NCI-H1417 (cell line): ENCODE data around the gene MYL10.

Experiments used
- DNase-seq, 3 experiments: peaks; one replicate each; lab custom pipeline; 2025; lab: John Stamatoyannopoulos, UW

MYL10 gene

DNA sequence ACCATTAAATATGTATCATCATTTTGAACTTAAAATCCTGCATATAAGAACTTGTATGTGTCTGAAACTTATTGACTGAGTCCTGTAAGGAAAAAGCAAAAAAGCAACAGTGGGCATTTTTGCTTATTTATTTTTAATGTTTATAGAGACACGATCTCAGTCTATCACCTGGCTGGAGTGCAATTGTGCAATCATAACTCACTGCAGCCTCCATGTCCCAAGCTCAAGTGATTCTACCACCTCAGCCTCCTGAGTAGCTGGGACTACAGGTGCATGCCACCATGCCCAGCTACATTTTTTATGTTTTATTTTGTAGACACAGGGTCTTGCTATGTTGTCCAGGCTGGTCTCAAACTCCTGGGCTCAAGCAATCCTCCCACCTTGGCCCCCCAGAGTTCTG, 32.2 kb downstream of the MYL10 start:
- DNase-seq, result no peak

DNA sequence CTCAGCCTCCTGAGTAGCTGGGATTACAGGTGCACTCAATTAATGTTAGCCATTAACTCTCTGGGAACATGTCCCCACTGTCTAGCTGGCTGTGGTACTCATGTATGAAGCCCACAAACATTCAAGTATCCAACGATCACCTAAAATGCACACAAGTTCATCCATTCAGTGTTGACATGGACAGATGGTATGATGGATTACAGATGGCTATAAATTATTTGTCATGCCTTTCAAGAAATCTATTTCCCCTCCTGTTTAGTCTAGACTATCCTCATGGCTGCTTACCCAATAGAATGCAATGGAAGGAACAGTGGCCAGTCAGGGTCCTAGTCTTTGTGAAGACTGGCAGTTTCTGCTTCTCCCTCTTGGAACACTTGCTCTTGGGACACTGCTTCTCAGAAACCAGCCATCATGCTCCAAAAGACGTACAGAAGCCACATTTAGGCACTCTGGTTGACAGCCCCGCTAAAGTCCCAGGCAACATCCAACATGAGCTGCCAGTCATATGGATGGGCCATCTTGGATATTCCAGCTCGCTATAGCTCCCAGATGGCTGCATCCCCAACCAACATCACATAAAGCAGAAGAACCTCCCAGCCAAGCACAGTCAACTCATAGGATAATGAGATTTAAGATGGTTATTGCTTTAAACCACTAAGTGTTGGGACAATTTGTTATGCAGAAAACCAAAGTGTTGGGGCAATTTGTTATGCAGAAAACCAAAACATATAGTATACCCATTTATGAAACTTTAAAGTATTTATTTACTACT, 33.1 kb downstream of the MYL10 start:
- DNase-seq, result no peak

DNA sequence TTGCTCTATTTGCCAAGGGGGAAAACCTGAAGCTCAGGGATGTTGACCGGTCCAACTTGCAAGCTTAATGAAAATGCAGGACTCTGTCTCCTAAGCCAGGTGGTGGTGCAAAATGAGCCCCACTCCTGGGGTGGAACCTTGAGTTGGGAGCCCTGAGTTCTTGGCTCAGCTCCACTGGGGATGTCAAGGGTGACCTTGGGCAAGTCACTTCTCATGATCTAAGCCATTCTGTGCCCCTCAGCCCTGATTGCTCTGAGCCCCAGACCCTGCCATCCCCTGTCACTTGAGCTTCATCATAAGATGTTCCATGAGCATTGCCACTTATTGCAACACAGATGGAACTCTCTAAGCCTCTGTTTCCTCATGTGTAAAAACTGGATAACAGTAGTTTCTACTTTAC, 33.9 kb downstream of the MYL10 start:
- DNase-seq, result no peak

DNA sequence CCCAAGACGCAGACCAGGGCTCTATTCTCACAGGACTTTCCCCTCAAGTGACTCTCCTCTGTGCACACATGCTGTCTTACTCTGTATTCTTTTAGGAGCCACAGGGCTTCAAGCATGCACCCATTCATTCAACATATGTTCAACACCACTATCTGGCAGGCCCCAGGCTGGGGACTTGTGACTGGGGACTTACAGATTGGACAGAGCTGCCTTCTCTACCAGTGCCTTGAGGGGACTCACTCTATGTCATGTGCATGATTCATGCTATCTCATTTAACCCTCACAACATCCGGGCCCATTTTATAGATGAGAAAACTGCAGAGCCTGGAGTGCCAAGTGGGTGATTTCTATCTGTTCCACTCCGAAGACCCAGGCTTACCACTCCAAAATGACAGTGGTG, 34.3 kb downstream of the MYL10 start:
- no peak for DNase-seq

DNA sequence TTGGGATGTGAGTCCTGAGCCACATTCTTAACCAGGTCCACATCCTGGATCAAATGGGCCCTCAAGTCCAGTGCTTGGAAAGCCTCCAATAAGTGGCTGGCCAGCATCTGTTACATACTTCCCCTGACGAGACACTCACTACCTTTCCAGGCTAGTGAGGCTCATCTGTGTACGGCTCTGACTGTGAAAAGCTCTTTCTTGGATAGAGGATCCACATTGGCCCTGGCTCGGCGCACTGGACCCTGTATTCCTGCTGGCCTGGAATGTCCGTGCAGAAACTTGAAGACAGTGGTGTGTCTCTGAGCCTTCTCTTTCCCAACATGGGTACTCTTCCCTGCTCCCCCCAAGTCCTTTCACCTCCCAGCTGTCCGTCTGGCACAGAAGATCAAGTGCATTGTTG, 35.5 kb downstream of the MYL10 start:
- no peak for DNase-seq

DNA sequence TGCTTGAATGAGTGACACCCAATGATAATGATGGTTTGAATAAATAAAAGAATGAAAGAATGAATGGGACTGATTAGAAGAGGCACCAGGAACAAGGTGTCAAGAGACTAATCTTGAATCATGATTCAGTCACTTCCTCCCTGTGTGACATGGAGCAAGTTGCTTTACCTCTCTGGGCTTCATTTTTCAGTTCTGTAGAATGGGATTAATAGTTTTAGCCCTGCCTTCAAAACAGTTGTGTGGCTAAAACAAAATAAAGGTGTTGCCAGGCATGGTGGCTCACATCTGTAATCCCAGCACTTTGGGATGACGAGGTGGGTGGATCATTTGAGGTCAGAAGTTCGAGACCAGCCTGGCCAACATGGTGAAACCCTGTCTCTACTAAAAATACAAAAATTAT, 37.6 kb downstream of the MYL10 start:
- DNase-seq, result no peak

DNA sequence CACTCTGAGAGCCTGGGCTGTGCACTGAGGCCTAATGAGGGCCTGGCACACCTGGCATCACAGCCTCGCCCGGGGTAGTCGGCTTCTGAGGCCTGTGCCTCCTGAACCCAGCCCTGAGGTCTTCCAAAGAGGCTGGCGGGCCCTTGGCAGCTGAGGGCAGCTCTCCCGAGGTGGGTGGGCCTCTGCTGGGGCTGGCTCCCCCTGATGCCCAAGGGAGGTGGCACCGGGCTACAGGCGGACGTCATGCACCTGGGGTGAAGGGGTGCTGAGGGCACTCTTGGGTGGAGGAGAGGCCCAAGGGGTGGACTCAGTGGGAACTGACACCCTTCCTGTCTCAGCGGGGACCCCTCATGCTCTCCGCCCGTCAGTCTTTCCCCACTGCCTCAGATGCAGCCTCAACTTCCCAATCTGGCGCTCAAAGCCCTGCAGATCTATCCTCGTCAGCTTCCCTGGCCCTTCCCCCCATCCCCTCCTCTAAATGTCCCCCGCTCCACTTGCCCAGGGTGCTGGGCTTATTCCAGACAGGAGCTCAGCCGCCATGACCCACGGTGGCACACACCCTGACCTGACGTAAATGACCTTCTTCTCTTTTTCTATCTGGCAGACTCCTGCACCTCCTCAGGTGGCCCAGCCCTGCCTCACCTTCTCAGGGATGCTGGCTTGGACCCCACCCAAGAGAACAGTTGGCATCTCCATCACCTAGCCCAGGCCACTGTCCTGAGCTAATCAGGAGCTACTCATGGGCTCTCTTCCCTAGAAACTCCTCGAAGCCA, 38.2 kb downstream of the MYL10 start:
- DNase-seq, result no peak

DNA sequence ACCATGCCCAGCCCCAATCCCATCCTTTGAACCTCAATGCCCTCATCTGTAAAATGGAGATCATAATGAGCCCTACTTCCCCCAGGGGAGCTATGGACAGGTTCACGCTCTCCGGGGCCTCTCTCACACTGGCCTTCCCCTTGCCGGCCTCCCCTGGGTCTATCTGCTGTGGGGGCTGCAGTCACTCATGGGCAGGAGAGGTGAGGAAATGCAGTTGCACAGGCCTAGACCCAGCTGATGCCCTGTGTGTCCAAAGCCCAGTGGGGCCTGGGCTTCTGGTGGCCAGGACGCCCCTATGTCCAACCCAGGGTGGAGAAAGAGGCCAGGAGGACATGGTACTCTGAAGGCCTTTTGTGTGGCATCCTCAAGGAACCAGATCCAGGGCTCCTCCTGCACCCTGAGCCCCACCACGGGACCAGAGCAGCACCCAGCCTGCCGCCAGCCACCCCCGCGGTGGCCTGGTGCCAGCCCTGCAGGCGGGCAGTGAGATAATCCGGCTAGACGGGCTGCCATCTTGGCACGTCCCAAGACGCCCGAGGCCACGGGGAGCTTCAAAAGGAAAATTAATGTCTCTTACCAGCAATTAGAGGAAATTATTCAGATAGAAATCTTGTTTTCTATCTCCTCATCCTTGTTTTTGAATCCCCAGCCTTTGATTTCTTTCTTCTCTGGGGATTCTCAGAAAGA, 39.0 kb downstream of the MYL10 start:
- no peak for DNase-seq

DNA sequence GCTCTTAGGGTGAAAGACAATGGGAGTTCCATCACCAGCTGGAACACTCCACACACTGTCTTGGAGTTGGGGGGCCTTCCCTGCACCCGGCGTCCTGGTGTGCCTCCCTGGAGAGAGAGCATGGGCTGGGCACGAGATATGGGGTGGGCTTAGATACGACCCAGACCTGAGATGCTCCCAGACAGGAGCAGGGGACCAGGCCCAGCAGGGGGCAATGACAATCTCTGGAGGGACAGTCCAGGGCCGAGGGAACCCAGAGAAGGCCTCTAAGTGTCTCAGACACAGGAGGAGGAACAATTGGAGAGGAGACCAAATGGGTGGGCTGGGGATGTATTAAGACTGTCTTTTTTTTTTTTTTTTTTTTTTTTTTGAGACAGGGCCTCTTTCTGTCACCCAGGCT, 40.0 kb downstream of the MYL10 start:
- DNase-seq, result no peak

DNA sequence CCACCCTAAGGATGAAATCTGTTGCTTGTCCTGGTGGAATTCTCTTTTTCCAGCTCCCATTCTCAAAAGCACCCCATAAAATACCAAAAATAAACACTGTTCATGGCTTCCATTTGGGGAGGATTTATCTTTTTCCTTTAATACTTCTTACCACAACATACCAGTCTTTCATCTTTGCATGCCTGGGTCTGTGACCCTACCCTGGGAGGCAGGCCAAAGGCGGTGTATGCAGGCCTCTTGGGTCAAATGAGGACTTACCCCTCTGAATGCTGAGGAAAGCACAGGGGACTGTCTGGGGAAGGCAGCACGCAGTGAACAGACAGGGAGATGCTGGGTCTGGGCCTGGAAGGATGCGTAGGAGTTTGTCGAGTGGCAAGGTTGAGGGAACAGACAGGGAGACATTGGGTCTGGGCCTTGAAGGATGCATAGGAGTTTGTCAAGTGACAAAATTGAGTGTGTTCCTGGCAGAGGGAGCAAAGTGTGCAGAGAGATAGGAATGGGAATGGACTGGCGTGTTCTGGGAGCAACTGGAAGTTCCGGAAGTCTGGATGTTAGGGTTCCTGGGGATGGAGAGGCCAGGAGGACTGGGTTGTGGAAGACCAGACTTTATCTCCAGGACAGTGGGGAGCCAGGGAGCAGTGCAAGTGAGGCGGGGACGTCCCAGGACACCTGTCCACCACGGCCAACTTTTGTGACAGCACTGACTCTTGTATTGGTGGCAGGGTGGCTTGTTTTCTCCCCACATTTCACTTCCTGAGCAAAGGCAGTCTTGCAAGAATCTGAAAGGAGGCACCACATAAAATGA, 40.8 kb downstream of the MYL10 start:
- DNase-seq, result no peak

DNA sequence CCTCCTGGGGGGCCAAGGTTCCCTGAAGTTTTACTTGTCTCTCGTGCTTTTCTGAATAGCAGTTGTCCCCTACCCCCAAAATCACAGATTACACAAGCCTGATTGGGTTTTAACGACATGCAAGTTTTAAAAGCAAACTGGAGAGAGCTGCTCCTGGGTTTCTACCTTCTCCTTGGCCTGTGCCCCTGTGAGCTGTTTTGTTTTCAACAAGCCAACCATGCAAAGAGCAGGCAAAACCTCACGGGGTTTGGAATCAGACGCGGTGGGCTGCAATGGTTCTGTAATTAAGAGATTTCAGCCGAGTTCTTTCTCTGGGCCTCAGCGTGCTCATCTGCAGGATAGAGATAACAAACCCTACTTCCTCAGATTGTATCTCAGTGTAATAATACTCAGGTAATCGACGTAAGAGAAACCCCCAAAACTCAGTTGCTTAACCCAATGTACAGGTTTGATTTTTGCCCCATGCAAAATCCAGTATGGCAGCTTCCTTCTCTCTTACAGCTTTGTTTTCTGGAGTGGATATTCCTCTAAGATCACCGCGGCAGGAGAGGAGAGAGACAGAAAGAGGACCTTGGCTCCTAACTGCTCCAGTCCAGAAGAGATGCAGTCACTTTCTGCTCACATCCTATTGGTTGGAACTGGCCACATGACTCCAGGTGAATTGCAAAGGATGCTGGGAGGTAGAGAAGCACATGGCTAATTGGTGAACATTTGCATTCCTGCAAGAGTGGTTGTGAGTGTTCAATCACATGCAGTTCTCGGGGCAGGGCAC, 42.0 kb downstream of the MYL10 start:
- DNase-seq, result peak in 1 of 3 experiments; percentile 32

DNA sequence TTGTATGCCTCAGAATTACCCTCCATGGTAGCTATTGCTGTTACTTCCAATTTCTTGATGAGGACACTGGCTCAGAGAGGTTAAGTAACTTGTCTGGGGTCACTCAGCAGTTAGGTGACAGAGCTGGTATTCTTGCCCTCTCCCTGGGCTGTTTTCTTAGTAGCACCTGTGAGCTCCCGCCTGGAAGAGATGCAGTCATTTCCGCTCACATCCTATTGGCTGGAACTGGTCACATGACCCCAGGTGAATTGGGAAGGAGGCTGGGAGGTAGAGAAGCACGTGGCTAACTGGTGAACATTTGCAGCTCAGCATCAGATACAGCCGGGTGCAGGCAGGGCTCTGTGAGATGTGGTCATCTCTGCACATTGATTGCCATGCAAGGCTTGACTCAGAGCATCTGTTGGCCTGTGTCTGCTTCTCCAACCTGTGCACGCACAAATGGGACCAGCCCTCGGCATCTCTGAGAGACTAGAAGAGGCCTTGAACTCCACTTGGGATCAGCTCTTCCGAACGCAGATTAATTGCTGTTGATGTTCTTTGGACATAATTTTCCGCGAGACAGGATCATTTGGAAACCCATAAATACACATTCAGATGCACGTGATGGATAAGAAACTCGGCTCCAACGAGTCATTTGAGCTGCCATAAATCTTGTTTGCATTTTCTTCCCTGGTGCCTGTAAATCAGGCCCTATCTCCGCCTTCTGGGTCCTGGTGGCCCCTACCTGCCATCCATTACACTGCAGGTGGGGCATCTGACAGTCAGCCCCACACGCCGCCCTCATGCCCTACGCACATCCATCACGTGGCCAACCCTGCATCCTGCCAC, 42.8 kb downstream of the MYL10 start:
- peak; percentile 69 to 91 (median 82) for DNase-seq

DNA sequence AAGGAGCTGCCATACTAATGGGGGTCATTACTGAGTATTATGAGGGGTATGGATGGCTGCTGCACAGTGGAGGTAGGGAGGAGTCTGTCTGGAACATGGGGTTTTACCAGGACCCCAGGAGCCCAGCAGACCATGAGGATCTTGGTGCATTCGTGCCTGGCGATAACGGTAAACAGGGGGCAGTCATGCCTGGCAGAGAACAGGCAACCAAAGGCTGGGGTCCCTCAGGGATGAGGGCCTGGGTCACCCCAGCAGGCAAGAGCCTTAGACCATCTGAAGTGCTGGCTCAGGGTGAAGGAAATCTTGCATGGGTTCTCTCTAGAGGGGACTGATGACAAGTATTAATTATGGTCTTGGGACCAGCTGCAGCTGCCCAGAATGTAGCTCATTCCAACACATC, 46.1 kb downstream of the MYL10 start:
- DNase-seq, result no peak

DNA sequence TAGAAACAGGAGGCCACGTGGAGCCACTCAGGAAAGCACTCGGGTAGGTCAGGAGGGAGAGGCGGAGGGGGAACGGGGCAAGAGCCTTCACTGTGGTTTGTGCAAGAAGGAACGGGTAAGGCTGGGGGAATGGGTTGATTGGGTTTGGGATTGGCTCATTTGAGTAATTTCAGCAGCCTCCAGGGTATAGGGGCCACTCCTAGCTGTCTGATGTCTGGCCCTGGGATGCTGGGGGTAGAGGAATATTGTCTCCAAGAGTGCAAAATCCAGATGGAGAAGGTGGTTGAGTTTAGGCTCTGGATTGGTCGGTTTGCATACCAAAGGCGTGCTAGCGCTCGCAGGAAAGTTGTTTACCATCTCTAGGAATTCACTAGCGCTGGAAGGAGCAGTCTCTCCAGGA, 47.2 kb downstream of the MYL10 start:
- DNase-seq, result no peak

DNA sequence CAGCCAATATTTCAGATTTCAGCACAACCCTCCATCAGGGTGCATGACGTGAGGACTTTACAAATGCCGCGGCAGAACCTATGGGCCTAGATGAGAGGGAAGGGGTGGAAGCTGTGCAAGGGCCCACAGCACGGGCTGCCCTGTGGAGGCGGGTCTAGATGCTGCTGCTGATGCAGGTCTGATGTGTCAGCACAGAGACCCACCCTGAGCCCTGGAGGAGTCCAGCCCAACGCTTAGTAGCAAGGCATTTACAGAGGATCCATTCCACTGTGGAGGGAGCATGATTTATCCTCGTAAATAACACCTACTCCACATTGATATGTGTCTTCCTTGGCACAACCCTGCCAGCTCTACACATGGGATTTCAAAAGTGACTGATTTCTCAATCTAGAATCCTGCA, 48.5 kb downstream of the MYL10 start:
- DNase-seq, result no peak

DNA sequence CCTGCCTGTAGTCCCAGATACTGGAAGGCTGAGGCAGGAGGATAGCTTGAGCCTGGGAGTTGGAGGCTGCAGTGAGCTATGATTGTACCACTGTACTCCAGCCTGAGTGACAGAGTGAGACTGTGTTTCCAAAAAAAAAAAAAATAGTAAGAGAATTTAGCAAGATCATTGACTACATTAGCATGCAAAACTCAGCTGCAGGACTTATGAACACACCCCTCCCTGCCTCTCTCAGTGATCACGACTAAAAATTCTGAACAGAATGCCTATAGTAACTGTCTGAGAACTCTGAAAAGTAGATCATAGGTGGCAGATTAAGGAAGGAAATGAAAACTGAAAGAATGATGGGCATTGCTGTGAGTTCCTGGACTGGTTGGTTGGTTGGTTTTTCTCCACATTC, 50.5 kb downstream of the MYL10 start:
- no peak for DNase-seq

DNA sequence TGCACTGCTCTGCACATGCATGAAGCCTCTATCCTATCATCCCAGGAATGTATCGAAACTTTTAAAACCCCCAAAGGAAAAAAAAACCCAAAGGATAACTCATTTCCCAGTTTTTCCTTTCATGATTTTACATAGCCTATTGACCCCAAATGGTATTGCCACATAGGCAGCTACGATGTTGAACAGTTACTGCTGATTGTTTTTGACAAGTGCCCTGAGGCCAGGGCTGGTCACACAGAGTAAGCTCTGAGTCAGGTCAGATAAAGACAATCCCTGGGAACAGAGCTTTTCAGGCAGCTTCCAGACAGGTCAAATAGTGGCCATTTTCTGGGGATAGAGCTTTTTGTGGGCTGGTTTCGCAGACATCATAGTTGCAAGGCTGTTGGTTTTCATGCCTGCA, 52.1 kb downstream of the MYL10 start:
- no peak for DNase-seq

DNA sequence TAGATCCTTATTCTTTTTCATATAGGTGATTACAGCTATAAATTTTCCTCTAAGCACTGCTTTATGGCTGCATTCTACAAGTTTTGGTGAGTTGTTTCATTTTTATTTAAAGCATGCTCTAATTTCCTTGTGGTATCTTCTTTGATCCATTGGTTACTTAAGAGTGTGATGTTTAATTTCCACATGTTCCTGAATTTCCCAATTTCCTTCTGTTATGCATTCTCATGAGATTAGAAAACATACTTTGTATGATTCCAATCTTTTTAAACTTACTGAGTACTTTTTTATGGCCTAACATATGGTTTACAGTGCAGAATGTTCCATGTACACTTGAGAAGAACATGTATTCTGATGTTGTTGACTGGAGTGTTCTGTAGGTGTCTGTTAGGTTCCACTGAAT, 53.4 kb downstream of the MYL10 start:
- DNase-seq, result no peak

DNA sequence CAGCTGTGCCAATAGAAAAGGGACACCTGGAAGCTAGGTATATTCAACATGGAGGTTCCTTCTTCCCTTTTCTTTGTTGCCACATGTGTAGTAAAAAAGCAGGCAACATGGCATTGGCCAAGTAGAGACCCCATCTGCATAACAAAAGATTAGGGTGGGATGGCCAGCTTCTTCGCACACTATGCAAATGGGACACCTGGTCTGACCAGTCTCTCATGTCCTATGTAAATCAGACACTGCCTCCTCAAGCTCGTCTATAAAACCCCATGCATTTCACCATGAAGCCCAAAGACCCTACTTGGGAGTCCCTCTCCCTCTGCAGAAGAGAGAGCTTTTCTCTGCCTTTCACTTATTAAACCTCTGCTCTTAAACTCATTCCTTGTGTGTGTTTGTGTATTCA, 53.9 kb downstream of the MYL10 start:
- peak in 1 of 3 experiments; percentile 35 for DNase-seq

DNA sequence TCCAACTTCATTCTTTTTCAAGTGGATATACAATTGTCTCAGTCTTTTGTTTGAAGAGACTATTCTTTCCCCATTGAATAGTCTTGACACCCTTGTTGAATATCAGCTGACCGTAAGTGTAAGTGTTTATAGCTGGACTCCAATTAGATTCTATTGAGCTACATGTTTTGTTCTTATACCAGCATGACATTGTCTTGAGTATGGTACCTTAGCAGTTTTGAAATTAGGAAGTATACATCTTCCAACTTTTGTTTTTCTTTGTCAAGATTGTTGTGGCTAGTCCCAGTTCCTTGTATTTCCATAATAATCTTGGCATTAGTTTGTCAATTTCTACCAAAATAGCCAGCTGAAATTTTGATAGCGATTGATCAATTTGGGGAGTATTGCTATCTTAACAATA, 56.9 kb downstream of the MYL10 start:
- no peak for DNase-seq

DNA sequence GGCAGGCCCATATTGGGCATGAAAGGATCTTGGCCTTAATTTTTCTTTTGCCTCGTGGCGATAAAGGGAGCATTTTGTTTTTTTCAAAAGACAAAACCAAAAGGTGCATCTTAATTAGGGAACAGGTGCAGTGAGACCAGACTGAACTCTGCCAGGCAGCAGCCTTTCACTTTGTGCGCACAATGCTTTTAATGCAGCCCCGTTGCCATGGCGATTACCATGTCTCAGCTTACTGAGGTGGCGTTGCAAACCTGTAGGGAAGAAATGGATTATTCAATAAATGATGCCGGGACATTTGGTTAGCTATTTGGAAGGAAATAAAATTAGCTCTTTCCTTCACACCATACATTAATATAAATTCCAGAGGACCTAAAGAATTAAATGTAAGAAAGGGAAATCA, 61.9 kb downstream of the MYL10 start:
- DNase-seq, result peak; percentile 20 to 93 (median 77)
